Activated CD8-positive, alpha-beta T cell treated with anti-CD3 and anti-CD28 coated beads, Interleukin-2, amount 10 ng/mL, durations not matched to agents 7 days and 5 days (primary cell): ENCODE measurements around the gene BMERB1. TPM values are rescaled to one million over a fixed set of nuclear protein-coding genes. Genes with fewer than 3 reads are reported as not detected.

Experiments
- ATAC-seq: fragments of 150-1000 bp; cut with Tn5 transposase; one replicate; pipeline ENCODE4 v1.10.0; 2021; ENCODE audit warnings: moderate library complexity
- CTCF ChIA-PET: fragments of 350-600 bp; sonication (Branson Sonifier 250); formaldehyde crosslinking; loops from one replicate; lab custom pipeline; 2021; ENCODE audit warnings: antibody characterized with exemption; lab: Charles Lee
- POLR2A ChIA-PET: fragments of 350-600 bp; sonication (Branson Sonifier 250); formaldehyde crosslinking; loops from one replicate; lab custom pipeline; 2021; ENCODE audit warnings: antibody characterized with exemption; lab: Charles Lee
- DNase-seq: peaks from one replicate; pipeline ENCODE4 v3.0.0-alpha.2; 2020
- H3K27ac Mint-ChIP-seq: one replicate; pipeline ENCODE4 v1.8.0; 2021; ENCODE audit warnings: mild to moderate bottlenecking, mixed read lengths
- H3K27me3 Mint-ChIP-seq: one replicate; pipeline ENCODE4 v1.8.0; 2021; ENCODE audit warnings: low read depth, mixed read lengths
- H3K36me3 Mint-ChIP-seq: one replicate; pipeline ENCODE4 v1.8.0; 2021; ENCODE audit warnings: low read depth, mixed read lengths
- H3K4me1 Mint-ChIP-seq: one replicate; pipeline ENCODE4 v1.8.0; 2021; ENCODE audit warnings: low read depth, mixed read lengths
- H3K4me3 Mint-ChIP-seq: one replicate; pipeline ENCODE4 v1.8.0; 2021; ENCODE audit warnings: mild to moderate bottlenecking, mixed read lengths
- H3K9me3 Mint-ChIP-seq: one replicate; pipeline ENCODE4 v1.8.0; 2022; ENCODE audit warnings: mixed read lengths; ENCODE audit not compliant: insufficient read depth
- total RNA-seq, 2 experiments: library from RNA; stranded (reverse); gene quantifications; one replicate each; pipeline ENCODE4 v1.2.3, GENCODE V29; 2021

BMERB1 gene
- total RNA-seq, 2 experiments from 2014 or later = 1.6 to 4.3 TPM

GRCh38 chr16:15616475-15617165 is 182.2 kb downstream of the BMERB1 start:
- ChIA-PET POLR2A (no interaction called here), CTCF (no interaction called here)
- Mint-ChIP-seq H3K36me3 (peaks cover 55% of the 10 kb centered on the region), H3K27me3 (no peaks in the 10 kb centered on the region), H3K4me1 (no peaks in the 10 kb centered on the region), H3K4me3 (no peak overlapping the region), H3K9me3 (no peaks in the 10 kb centered on the region), H3K27ac (no peak overlapping the region)
- no peak for DNase-seq
- no peak for ATAC-seq

DNA sequence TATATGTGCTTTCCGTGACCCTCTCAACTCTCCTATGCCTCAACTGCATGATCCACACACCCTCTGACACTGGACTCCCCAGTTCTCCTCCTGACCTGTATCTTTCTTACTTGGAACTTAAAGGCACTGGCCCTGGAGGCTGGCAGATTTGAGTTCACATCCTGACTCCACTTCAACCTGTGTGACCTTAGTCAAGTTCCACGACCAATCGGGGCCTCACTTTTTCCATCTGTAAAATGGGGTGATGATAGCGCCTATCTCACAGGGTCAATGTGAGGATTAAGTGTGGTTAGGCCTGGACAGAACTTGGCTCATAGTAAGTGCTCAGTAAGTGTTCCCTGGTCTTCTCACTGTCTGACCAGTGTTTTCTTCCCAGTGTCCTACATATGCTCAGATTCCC is 183.5 kb downstream of the BMERB1 start:
- no peak for ATAC-seq
- Mint-ChIP-seq H3K4me1 (no peaks in the 10 kb centered on the region), H3K4me3 (no peak overlapping the region), H3K27me3 (no peaks in the 10 kb centered on the region), H3K9me3 (no peaks in the 10 kb centered on the region), H3K27ac (no peak overlapping the region), H3K36me3 (peaks cover 54% of the 10 kb centered on the region)
- POLR2A ChIA-PET = no interaction called here
- no peak for DNase-seq
- CTCF ChIA-PET = no interaction called here

GRCh38 chr16:15618392-15618791 is 184.0 kb downstream of the BMERB1 start:
- CTCF ChIA-PET = no interaction called here
- Mint-ChIP-seq H3K4me3 (no peak overlapping the region), H3K36me3 (peaks cover 52% of the 10 kb centered on the region), H3K4me1 (no peaks in the 10 kb centered on the region), H3K27ac (peak overlapping the region; percentile 10), H3K27me3 (no peaks in the 10 kb centered on the region), H3K9me3 (no peaks in the 10 kb centered on the region)
- DNase-seq (no peak), ATAC-seq (no peak)
- POLR2A ChIA-PET = no interaction called here

- H3K4me1 Mint-ChIP-seq = no peaks in the 10 kb centered on the region
- H3K27me3 Mint-ChIP-seq = no peaks in the 10 kb centered on the region
- no peak overlapping the region for H3K27ac Mint-ChIP-seq
- ChIA-PET POLR2A (interaction anchor here (0.6 kb wide), 1 partner anchor 25 kb away, joined by 3 read pairs; no protein-coding TSS in a partner anchor), CTCF (interaction anchor here (1.0 kb wide), 1 partner anchor 22 kb away, joined by 7 read pairs; the partner anchor contains the start of gene MARF1)
- H3K4me3 Mint-ChIP-seq = no peak overlapping the region
- ATAC-seq = no peak
- peaks cover 59% of the 10 kb centered on the region for H3K36me3 Mint-ChIP-seq
- H3K9me3 Mint-ChIP-seq = no peaks in the 10 kb centered on the region
- DNase-seq = no peak
Measured at GRCh38 chr16:15620611-15621195, 186.3 kb downstream of the BMERB1 start.

DNA sequence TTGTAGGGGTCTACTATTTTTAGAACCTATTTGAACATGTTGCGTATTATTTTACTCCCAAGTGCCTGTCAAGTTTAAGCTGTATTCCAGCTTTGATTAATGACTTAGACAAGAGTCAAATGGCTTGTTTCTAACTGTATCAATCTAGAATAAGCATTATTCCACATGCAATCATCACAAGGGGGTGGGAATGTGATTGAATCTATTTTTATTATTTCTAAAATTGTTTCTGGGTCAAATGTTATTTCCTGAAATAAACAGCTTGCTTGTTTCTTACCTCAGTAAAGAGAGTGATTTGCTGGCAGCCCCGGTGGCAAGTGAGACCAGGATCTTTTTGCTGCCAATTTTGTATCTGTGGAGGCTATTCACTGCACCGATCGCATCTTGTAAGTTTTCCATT is 187.1 kb downstream of the BMERB1 start:
- Mint-ChIP-seq H3K27ac (no peak overlapping the region), H3K4me1 (no peaks in the 10 kb centered on the region), H3K36me3 (peaks cover 54% of the 10 kb centered on the region), H3K9me3 (no peaks in the 10 kb centered on the region), H3K27me3 (no peaks in the 10 kb centered on the region), H3K4me3 (no peak overlapping the region)
- CTCF ChIA-PET = interaction anchor here (1.0 to 2.0 kb wide), 3 partner anchors 15 to 25 kb away, joined by 3 to 7 read pairs (median 5); partner anchors contain the start of gene MARF1
- no peak for DNase-seq
- POLR2A ChIA-PET = no interaction called here
- no peak for ATAC-seq

DNA sequence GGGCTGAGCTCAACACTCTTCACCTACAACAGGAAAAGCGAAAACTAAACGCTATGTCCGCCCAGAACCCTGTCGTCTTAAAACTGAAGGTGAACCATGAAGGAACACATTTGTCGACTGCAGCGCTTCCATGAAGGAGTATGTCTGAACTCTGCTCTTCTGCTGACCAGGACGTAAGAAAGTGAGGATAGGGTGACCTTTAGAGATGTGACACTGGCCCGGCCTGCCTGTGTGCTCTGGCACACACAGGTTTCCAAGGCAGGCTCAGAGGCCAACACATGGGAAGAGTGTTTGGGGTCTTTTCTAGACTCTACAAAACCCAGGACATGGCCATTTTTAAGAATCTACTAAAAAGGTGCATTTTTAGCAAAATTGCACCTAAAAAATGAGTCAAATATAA is 187.5 kb downstream of the BMERB1 start:
- Mint-ChIP-seq H3K4me1 (no peaks in the 10 kb centered on the region), H3K9me3 (no peaks in the 10 kb centered on the region), H3K4me3 (no peak overlapping the region), H3K27me3 (no peaks in the 10 kb centered on the region), H3K27ac (no peak overlapping the region), H3K36me3 (peaks cover 50% of the 10 kb centered on the region)
- ChIA-PET POLR2A (no interaction called here), CTCF (interaction anchor here (1.0 to 2.0 kb wide), 3 partner anchors 14 to 25 kb away, joined by 3 to 7 read pairs (median 5); partner anchors contain the start of gene MARF1)
- no peak for DNase-seq
- no peak for ATAC-seq

- H3K4me3 Mint-ChIP-seq = no peak overlapping the region
- H3K4me1 Mint-ChIP-seq = peaks cover 22% of the 10 kb centered on the region
- ChIA-PET POLR2A (no interaction called here), CTCF (interaction anchor here (0.8 to 3.7 kb wide), 2 partner anchors 11 to 21 kb away, joined by 3 to 16 read pairs; partner anchors contain the start of gene MARF1)
- H3K27me3 Mint-ChIP-seq = no peaks in the 10 kb centered on the region
- H3K27ac Mint-ChIP-seq = no peak overlapping the region
- ATAC-seq = no peak
- peaks cover 68% of the 10 kb centered on the region for H3K36me3 Mint-ChIP-seq
- H3K9me3 Mint-ChIP-seq = no peaks in the 10 kb centered on the region
- no peak for DNase-seq
Measured at GRCh38 chr16:15631730-15632409, 197.5 kb downstream of the BMERB1 start.

DNA sequence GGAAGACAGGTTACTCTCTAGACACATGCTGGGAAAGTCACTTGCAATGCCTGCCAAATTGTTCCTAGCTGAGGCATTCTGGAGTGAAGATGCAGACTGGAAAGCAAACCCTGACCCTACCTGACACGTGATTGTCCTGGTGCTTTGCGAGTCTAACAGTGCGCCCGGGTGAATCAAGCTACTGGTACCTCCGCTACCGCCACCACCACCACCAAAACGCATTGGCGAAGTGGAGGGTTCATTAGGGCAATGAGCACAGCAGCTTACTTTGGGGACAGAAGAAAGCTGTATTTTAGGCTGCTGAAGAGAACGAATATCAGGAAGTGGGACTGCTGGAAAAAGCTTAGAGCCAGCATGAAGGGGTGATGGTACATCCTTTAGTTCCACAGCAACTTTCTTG is 201.5 kb downstream of the BMERB1 start:
- DNase-seq (no peak), ATAC-seq (no peak)
- Mint-ChIP-seq H3K9me3 (no peaks in the 10 kb centered on the region), H3K4me1 (peaks cover 53% of the 10 kb centered on the region), H3K36me3 (peaks cover 80% of the 10 kb centered on the region), H3K27ac (peak overlapping the region; percentile 93), H3K4me3 (peak overlapping the region; percentile 31), H3K27me3 (no peaks in the 10 kb centered on the region)
- ChIA-PET POLR2A (interaction anchor here (0.6 to 1.0 kb wide), 2 partner anchors 36 to 113 kb away, joined by 3 read pairs; no protein-coding TSS in a partner anchor), CTCF (interaction anchor here (1.4 to 3.1 kb wide), 2 partner anchors 7 to 13 kb away, joined by 5 to 14 read pairs; partner anchors contain the start of gene MARF1)

DNA sequence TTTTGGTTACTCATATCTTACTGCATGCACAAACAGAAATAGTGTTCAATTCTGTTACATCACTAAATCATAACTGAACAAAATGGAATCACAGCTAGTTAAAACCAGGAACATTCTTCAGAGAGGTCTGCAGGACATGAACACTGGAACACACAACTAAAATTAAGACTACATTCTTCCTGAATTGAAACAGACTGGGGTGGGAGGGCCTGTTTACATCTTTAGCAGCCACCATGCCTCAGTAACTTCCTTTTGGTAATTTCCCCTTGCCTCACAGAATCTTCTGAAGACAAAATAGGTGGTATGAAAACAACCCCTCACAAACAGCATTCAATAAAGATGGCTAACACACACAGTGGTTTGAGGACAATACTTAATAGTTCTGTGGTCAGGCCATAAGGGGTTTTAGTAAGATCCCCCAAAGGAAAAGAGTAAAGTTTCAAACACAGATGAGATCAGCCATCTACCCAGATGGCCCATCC is 202.0 kb downstream of the BMERB1 start:
- Mint-ChIP-seq H3K36me3 (peaks cover 77% of the 10 kb centered on the region), H3K4me3 (peak overlapping the region; percentile 27), H3K27me3 (no peaks in the 10 kb centered on the region), H3K27ac (peak overlapping the region; percentile 93), H3K4me1 (peaks cover 58% of the 10 kb centered on the region), H3K9me3 (no peaks in the 10 kb centered on the region)
- ATAC-seq (peak; percentile 37), DNase-seq (no peak)
- POLR2A ChIA-PET = interaction anchor here (0.6 to 1.0 kb wide), 2 partner anchors 36 to 114 kb away, joined by 3 read pairs; no protein-coding TSS in a partner anchor
- CTCF ChIA-PET = interaction anchor here (1.4 kb wide), 1 partner anchor 14 kb away, joined by 5 read pairs; no protein-coding TSS in a partner anchor
